Mesothelial cell of epicardium (in vitro differentiated cells): ENCODE data around the gene HDAC9. TPM values are rescaled to one million over a fixed set of nuclear protein-coding genes. Genes with fewer than 3 reads are reported as not detected.

ENCODE experiments used
- DNase-seq, 2 experiments: peaks; one replicate each; pipeline ENCODE4 v3.0.0; 2021; ENCODE audit warnings: low spot score in 2 of 2; ENCODE audit not compliant: unreplicated experiment in 2 of 2
- H3K27ac Mint-ChIP-seq: 2 replicates; pipeline ENCODE4 v1.8.0; 2021; ENCODE audit warnings: mixed read lengths
- H3K27me3 Mint-ChIP-seq: 2 replicates; pipeline ENCODE4 v1.8.0; 2021; ENCODE audit warnings: low read depth, mixed read lengths
- H3K36me3 Mint-ChIP-seq: 2 replicates; pipeline ENCODE4 v1.8.0; 2021; ENCODE audit warnings: mixed read lengths
- H3K4me1 Mint-ChIP-seq: 2 replicates; pipeline ENCODE4 v1.8.0; 2021; ENCODE audit warnings: mixed read lengths
- H3K4me3 Mint-ChIP-seq: 2 replicates; pipeline ENCODE4 v1.8.0; 2021; ENCODE audit warnings: mild to moderate bottlenecking, moderate library complexity, mixed read lengths
- H3K9me3 Mint-ChIP-seq: 2 replicates; pipeline ENCODE4 v1.8.0; 2021; ENCODE audit warnings: mixed read lengths
- total RNA-seq: library from RNA; stranded (reverse); gene quantifications from 3 replicates; pipeline ENCODE4 v1.2.1, GENCODE V29; 2021
- TF ChIP-seq, protein P1 (sequence below): fragments of 200-600 bp; sonication (generic); IDR thresholded peaks from one replicate; pipeline ENCODE4 v1.5.0; 2021; ENCODE audit warnings: antibody characterized with exemption; ENCODE audit not compliant: unreplicated experiment

The HDAC9 gene
- total RNA-seq, 1 donor from 2014 or later, result 37.4 TPM

DNA sequence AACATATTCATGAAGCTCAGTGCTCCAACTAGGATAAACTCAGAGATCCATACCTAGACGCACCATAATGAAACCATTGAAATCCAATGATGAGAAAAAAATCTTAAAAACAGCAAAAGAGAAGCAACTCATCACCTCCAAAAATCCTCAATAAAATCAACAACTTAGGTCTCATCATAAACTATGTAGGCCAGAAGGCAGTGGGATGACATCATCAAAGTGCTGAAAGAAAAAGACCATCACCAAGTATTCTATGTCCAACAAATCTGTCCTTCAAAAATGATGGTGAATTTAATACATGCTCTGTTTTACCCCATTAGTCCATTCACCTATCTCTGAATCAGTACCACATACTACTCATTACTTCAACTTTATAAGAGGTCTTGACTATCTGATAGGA is 304.4 kb downstream of the HDAC9 start:
- no peaks in the 10 kb centered on the region for H3K27me3 Mint-ChIP-seq
- H3K27ac Mint-ChIP-seq, result no peak overlapping the region

DNA sequence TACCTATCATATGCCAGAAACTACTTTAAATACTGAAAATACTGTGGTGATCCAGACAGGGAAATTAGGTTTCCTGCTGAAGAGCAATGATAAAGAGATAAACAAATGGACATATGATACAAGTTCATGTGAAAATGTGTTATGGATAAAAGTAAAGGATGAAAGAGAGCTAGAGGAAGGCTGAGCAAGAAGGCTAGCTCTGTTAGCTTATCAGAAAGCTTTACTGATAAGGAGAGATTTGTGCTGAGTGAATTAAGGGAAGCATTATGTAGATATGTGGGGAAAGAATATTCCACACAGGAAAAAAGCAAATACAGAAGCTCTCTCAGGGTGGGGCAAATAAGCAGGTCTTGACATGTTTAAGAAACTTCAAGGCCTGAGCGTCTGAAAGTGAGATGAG is 308.4 kb downstream of the HDAC9 start:
- Mint-ChIP-seq H3K27me3 (no peaks in the 10 kb centered on the region), H3K4me1 (peaks cover 21% of the 10 kb centered on the region), H3K9me3 (peaks cover 26% of the 10 kb centered on the region), H3K27ac (peak overlapping the region; percentile 37), H3K36me3 (peaks cover 14% of the 10 kb centered on the region), H3K4me3 (no peak overlapping the region)
- DNase-seq, result no peak
- TF ChIP-seq, protein P1, sequence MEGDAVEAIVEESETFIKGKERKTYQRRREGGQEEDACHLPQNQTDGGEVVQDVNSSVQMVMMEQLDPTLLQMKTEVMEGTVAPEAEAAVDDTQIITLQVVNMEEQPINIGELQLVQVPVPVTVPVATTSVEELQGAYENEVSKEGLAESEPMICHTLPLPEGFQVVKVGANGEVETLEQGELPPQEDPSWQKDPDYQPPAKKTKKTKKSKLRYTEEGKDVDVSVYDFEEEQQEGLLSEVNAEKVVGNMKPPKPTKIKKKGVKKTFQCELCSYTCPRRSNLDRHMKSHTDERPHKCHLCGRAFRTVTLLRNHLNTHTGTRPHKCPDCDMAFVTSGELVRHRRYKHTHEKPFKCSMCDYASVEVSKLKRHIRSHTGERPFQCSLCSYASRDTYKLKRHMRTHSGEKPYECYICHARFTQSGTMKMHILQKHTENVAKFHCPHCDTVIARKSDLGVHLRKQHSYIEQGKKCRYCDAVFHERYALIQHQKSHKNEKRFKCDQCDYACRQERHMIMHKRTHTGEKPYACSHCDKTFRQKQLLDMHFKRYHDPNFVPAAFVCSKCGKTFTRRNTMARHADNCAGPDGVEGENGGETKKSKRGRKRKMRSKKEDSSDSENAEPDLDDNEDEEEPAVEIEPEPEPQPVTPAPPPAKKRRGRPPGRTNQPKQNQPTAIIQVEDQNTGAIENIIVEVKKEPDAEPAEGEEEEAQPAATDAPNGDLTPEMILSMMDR, result no peak

More for the DNA sequence above, 304.4 kb downstream of the HDAC9 start:
- no peak overlapping the region for H3K4me3 Mint-ChIP-seq
- peaks cover 18% of the 10 kb centered on the region for H3K9me3 Mint-ChIP-seq
- H3K36me3 Mint-ChIP-seq, result peaks cover 11% of the 10 kb centered on the region
- H3K4me1 Mint-ChIP-seq, result peaks cover 23% of the 10 kb centered on the region
- TF ChIP-seq, protein P1, result no peak
- no peak for DNase-seq

- H3K4me3 Mint-ChIP-seq, result no peak overlapping the region
- peaks cover 22% of the 10 kb centered on the region for H3K9me3 Mint-ChIP-seq
- H3K27me3 Mint-ChIP-seq, result no peaks in the 10 kb centered on the region
- peaks cover 21% of the 10 kb centered on the region for H3K4me1 Mint-ChIP-seq
- peaks cover 5% of the 10 kb centered on the region for H3K36me3 Mint-ChIP-seq
- no peak for DNase-seq
- TF ChIP-seq, protein P1, result no peak
- no peak overlapping the region for H3K27ac Mint-ChIP-seq
Observed at GRCh38 chr7:18806177-18806576, 310.6 kb downstream of the HDAC9 start.

DNA sequence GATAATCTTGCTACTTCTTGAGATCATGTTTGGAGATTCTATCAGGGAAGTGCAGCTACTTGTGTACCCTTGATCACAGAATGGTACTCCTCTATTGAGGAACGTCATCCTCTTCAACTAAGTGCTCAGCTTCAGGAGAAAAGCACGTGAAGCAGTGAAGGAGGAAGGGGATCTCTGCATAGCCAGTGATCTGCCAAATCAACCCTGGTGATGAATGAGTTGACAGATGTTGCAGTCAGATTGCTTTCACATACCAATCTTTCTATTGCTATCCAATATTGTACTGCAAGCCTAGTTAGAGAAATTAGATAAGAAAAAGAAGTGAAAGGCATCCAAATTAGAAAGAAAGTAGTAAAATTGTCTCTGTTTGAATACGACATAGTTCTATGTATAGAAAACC is 312.5 kb downstream of the HDAC9 start:
- TF ChIP-seq, protein P1, result no peak
- DNase-seq, result no peak
- Mint-ChIP-seq H3K4me3 (no peak overlapping the region), H3K36me3 (peaks cover 10% of the 10 kb centered on the region), H3K27me3 (no peaks in the 10 kb centered on the region), H3K27ac (no peak overlapping the region), H3K4me1 (peaks cover 21% of the 10 kb centered on the region), H3K9me3 (peaks cover 32% of the 10 kb centered on the region)

DNA sequence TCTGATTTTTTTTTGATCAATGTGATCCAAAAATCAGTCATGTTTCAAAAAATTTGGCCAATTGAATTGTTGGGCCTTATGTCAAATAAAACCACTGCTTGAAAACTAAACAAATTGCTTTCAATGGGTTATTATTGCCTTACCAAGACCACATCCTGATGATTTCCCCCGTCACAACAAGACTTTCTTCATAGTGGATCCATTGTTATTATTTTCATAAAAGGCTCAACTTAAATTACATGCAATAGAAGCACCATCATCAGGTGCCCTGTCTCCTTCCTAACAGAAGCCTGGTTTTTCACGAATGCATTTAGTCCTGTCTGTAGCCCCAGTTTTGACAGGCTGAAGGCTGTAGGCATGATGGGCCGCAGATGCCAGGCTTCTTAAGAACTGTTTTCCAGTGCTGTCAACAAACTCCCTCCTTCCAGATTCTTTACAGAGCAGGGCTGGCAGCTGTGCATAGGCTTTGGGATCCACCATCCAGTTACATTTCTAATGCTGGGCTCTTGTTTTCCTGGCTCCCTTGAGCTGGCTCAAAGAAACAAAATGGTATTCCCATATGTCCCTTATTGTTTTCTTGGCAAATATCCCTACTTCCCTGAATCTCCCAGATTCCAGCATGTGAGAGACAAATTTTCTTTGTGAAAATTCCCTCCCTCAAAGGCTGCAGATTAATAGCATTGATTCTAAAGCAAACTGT is 319.9 kb downstream of the HDAC9 start:
- Mint-ChIP-seq H3K36me3 (peaks cover 7% of the 10 kb centered on the region), H3K27me3 (no peaks in the 10 kb centered on the region), H3K4me1 (no peaks in the 10 kb centered on the region), H3K4me3 (no peak overlapping the region), H3K9me3 (peaks cover 27% of the 10 kb centered on the region), H3K27ac (no peak overlapping the region)
- no peak for DNase-seq
- TF ChIP-seq, protein P1, result no peak
